Measurements from ENCODE around the gene C12orf76.

C12orf76 gene

DNA sequence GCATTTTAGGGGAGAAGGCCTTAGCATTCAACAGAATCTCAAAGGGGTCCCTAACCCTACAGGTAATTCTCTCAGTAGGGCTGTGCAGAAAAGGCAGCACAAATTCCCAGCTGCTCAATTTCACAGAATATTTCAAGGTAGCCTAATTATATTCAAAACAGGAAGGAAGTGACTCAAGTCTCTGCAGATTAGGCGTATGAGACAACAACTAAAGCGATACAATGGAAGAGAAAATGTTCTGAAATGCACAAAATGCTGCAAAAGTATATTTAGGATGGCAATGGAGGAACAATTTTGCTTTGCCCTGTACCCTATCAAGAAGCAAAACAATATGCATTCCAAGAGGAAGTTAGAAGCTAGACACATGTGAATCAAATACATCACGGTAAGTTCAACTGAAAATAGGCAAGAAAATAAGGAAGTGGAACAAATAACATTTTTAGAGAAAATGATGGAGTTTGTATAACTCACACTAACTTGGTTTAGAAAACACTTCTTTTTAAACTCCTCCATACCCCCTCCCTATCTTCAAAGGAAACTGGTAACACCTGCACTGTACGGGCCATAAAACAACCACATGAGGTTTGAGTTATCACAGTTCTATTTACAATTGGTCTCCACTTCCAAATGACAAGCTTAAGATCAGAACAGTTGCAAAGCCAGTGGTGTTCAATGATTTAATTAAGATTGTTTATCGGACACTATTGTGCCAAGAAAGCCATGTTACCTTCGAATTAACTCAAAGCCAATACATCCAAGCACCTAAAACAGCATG lies 53.7 kb downstream of the C12orf76 start:
- peak in 1 of 5 donors; percentile 28 for DNase-seq

GRCh38 chr12:109993091-109993490 lies 55.2 kb downstream of the C12orf76 start:
- no peak for DNase-seq

- DNase-seq: no peak
These were observed 56.7 kb downstream of the C12orf76 start for GRCh38 chr12:109991586-109991985.
